ENCODE results near the gene FSHB.

The FSHB gene

DNA sequence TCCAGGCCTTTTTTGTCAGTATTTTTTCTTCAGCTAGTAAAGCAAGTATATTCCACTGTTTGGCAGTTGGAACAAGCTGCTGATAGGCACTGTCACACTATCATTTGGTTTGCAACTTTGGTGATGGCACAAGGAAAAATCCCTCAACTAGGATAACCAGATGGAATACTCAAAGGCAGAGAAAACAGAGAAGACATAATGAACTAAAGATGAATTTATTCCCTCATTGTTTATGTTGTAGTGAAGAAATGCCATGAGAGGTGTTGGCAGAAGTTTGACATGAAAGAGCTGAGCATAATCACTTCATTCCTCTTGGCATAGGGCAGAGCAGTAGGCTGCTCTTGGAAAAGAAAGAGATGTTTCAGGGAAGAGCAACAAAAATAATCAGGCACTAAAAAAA, 39.9 kb downstream of the FSHB start:
- no peak for DNase-seq

DNA sequence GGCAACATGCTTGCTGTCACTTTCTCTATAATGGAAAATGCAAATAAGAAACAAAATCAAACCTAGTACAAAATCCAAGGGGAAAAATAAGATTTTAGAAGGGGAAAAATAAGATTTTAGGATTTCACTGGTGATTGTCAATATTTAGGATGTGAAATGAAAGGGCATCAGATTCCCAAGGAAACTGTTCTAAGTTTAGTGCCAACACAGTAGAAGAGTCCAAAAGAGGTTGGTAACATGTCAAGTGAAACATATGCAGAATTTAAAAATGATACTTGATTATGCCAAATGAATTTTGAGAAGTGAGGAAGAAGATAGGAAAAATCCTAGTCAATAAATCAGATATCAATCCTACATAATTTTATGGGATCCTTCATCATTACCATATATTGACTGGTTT, 46.4 kb downstream of the FSHB start:
- DNase-seq, result no peak

- no peak for DNase-seq
These were observed 49.0 kb downstream of the FSHB start for GRCh38 chr11:30279796-30280195.

DNA sequence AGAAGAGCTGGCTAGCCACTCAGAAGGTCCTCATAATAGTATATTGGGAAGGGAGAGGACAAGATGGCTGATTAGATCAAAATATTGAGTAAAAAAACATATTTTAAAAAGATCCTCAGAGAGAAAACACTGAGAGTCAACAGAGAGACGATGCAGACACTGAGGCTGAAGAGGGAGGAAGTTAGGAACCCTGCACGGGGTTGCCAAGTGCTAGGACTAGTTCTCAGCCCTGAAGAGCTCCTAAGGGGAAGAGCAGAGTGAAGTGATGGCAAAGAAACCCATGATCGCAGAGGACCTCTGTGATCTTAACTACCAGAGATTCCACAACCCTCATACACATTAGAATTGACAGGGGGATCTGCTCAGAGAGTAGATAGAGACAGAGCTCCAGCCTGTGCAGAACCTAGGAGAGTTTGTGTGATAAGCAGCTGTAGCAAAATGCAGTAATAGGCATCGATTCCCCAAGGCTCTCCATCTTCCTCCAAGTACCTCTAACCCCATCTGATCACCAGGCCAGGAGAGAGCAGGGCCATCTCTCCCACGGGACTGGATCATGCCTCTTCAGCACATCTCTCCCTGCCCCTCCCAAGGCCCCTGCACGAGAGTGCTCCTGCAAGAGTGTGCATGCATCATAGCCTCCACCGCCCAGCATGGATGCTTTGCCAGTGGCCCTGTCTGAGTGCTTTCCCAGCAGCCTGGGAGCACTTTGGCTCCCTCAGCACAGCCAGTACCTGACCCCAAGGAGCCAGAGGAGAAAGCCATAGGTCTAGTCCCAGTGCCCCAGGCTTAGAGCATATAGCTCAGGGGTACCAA, 50.9 kb downstream of the FSHB start:
- DNase-seq, result no peak

GRCh38 chr11:30282289-30282631, 51.4 kb downstream of the FSHB start:
- DNase-seq, result no peak

Measured in NCI-H2029 treated with DMSO at 0.1 percent for 48 hours (cell line).